B cell (primary cell): ENCODE data around the gene TXNDC5.

Experiments
- CTCF ChIP-seq: fragments of 200-600 bp; IDR thresholded peaks from one replicate; pipeline ENCODE4 v1.8.0; 2022; ENCODE audit warnings: antibody characterized with exemption, mild to moderate bottlenecking
- EZH2 ChIP-seq: IDR thresholded peaks from 2 replicates; pipeline ENCODE4 v1.6.1; 2012; ENCODE audit warnings: borderline replicate concordance, low read depth, mild to moderate bottlenecking, moderate library complexity, low read length; ENCODE audit not compliant: insufficient read depth, poor library complexity, severe bottlenecking

- TF ChIP-seq CTCF = no peak
- TF ChIP-seq EZH2 = no peak
Measured at GRCh38 chr6:7904654-7905319, 5.8 kb downstream of the TXNDC5 start.
